DOHH2 (cell line): ENCODE results near the gene PEAK1.
A peak's percentile ranks its signal among the peaks of the same experiment; 100 is the strongest.

ENCODE experiments used
- H3F3A ChIP-seq: fragments of 200-600 bp; sonication (generic), shearing (Covaris generic); 2 replicates; pipeline ENCODE4 v1.6.0; 2016; ENCODE audit warnings: antibody characterized with exemption, mild to moderate bottlenecking; ENCODE audit not compliant: control insufficient read depth, insufficient read depth
- H3K27ac ChIP-seq: fragments of 200-600 bp; sonication (generic); 2 replicates; pipeline ENCODE4 v1.5.1; 2014; ENCODE audit warnings: low read depth, mild to moderate bottlenecking, low read length, moderate library complexity
- H3K27me3 ChIP-seq: fragments of 200-600 bp; sonication (generic); 2 replicates; pipeline ENCODE4 v1.6.1; 2014; ENCODE audit warnings: mild to moderate bottlenecking, low read length, mixed read lengths; ENCODE audit not compliant: control insufficient read depth
- H3K36me3 ChIP-seq: fragments of 200-600 bp; sonication (generic); 2 replicates; pipeline ENCODE4 v1.6.1; 2014; ENCODE audit warnings: mild to moderate bottlenecking, low read length, moderate library complexity, mixed read lengths; ENCODE audit not compliant: control insufficient read depth
- H3K4me1 ChIP-seq: fragments of 200-600 bp; sonication (generic); 2 replicates; pipeline ENCODE4 v1.6.1; 2014; ENCODE audit warnings: mild to moderate bottlenecking, low read length, mixed read lengths; ENCODE audit not compliant: control insufficient read depth
- H3K4me2 ChIP-seq: fragments of 200-600 bp; sonication (generic); 2 replicates; pipeline ENCODE4 v1.6.0; 2014; ENCODE audit warnings: mild to moderate bottlenecking, low read length, moderate library complexity
- H3K4me3 ChIP-seq: fragments of 200-600 bp; sonication (generic); 2 replicates; pipeline ENCODE4 v1.5.1; 2014; ENCODE audit warnings: mild to moderate bottlenecking, low read length, mixed read lengths
- H3K79me2 ChIP-seq: fragments of 200-600 bp; sonication (generic); 2 replicates; pipeline ENCODE4 v1.6.1; 2014; ENCODE audit warnings: mild to moderate bottlenecking, low read length, mixed read lengths; ENCODE audit not compliant: control insufficient read depth
- H3K9me2 ChIP-seq: fragments of 200-600 bp; sonication (generic); replicated peaks from 2 replicates; pipeline ENCODE4 v1.6.1; 2014; ENCODE audit warnings: mild to moderate bottlenecking, low read length, mixed read lengths; ENCODE audit not compliant: control insufficient read depth
- H3K9me3 ChIP-seq: fragments of 200-600 bp; sonication (generic); 2 replicates; pipeline ENCODE4 v1.6.1; 2014; ENCODE audit warnings: antibody characterized with exemption, low read length, mixed read lengths; ENCODE audit not compliant: control insufficient read depth, insufficient read depth
- H4K20me1 ChIP-seq: fragments of 200-600 bp; sonication (generic); 2 replicates; pipeline ENCODE4 v1.6.0; 2014; ENCODE audit warnings: low read depth, mild to moderate bottlenecking, antibody characterized with exemption, low read length, moderate library complexity; ENCODE audit not compliant: control insufficient read depth, insufficient read depth
- EZH2phosphoT487 ChIP-seq: fragments of 200-600 bp; sonication (generic); IDR thresholded peaks from 2 replicates; pipeline ENCODE4 v1.6.1; 2017; ENCODE audit warnings: borderline replicate concordance, mild to moderate bottlenecking, antibody characterized with exemption, low read length, moderate library complexity, mixed read lengths
- TF ChIP-seq, protein P1 (sequence below): fragments of 200-600 bp; sonication (generic); IDR thresholded peaks from one replicate; pipeline ENCODE4 v1.5.1; 2014; ENCODE audit warnings: antibody characterized with exemption, mild to moderate bottlenecking, low read depth, low read length; ENCODE audit not compliant: poor library complexity, severe bottlenecking

Gene PEAK1

DNA sequence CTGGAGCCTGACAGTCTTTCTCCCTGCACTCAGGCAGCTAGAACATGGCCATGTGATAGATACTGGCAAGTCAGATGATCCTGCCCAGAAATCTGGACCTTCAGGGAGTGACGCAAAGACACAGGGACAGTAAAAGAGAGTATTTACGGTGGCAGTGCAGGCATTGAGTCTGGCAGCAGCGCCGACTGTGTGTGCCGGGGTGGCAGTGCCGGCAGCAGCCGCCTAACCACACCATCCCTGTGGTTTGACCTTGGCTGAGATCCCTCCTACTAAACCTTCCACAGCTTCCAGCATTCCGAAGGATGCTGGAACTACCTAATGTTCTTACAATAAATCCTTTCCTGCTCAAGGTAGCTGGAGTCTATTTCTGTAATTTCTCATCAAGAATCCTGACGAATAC lies 344.4 kb downstream of the PEAK1 start:
- H3K9me2 ChIP-seq = no peaks in the 10 kb centered on the region
- no peaks in the 10 kb centered on the region for H3F3A ChIP-seq
- H3K79me2 ChIP-seq = peaks cover under 1% of the 10 kb centered on the region
- H3K9me3 ChIP-seq = no peaks in the 10 kb centered on the region
- H3K27ac ChIP-seq = no peak overlapping the region
- H3K4me1 ChIP-seq = peaks cover 5% of the 10 kb centered on the region
- no peak overlapping the region for H3K4me3 ChIP-seq
- H3K27me3 ChIP-seq = no peaks in the 10 kb centered on the region
- TF ChIP-seq EZH2phosphoT487 = no peak
- TF ChIP-seq, protein P1, sequence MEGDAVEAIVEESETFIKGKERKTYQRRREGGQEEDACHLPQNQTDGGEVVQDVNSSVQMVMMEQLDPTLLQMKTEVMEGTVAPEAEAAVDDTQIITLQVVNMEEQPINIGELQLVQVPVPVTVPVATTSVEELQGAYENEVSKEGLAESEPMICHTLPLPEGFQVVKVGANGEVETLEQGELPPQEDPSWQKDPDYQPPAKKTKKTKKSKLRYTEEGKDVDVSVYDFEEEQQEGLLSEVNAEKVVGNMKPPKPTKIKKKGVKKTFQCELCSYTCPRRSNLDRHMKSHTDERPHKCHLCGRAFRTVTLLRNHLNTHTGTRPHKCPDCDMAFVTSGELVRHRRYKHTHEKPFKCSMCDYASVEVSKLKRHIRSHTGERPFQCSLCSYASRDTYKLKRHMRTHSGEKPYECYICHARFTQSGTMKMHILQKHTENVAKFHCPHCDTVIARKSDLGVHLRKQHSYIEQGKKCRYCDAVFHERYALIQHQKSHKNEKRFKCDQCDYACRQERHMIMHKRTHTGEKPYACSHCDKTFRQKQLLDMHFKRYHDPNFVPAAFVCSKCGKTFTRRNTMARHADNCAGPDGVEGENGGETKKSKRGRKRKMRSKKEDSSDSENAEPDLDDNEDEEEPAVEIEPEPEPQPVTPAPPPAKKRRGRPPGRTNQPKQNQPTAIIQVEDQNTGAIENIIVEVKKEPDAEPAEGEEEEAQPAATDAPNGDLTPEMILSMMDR = no peak
- no peaks in the 10 kb centered on the region for H4K20me1 ChIP-seq
- no peaks in the 10 kb centered on the region for H3K36me3 ChIP-seq
- no peak overlapping the region for H3K4me2 ChIP-seq

DNA sequence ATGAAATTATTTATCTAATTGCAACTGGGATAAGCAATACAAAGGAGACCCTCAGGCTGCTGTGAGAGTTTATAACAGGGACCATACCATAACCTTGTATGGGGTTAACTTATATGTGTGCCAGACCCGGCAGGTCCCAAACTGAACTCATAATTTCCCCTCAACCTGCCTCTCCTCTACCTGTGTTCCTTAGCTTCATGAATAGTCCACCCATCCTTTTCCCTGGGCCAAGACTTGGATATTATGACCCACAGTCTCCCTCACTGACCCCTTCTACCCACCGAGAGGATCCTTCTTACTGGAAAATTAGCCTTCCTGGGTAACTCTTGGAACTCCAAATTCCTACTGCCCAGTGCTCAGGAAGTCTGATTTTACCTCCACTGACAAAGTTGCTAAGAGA lies 345.6 kb downstream of the PEAK1 start:
- Histone ChIP-seq H3K36me3 (peaks cover 4% of the 10 kb centered on the region), H3K27ac (no peak overlapping the region), H3K4me1 (peaks cover 11% of the 10 kb centered on the region), H3K27me3 (no peaks in the 10 kb centered on the region), H3F3A (no peaks in the 10 kb centered on the region), H3K9me2 (no peaks in the 10 kb centered on the region), H3K9me3 (no peaks in the 10 kb centered on the region), H3K79me2 (peaks cover 12% of the 10 kb centered on the region), H3K4me2 (no peak overlapping the region), H4K20me1 (0 out of 2 replicates have a peak, but pooled peaks cover 2% of the 10 kb centered on the region), H3K4me3 (no peak overlapping the region)
- no peak for TF ChIP-seq EZH2phosphoT487
- TF ChIP-seq, protein P1 = no peak

DNA sequence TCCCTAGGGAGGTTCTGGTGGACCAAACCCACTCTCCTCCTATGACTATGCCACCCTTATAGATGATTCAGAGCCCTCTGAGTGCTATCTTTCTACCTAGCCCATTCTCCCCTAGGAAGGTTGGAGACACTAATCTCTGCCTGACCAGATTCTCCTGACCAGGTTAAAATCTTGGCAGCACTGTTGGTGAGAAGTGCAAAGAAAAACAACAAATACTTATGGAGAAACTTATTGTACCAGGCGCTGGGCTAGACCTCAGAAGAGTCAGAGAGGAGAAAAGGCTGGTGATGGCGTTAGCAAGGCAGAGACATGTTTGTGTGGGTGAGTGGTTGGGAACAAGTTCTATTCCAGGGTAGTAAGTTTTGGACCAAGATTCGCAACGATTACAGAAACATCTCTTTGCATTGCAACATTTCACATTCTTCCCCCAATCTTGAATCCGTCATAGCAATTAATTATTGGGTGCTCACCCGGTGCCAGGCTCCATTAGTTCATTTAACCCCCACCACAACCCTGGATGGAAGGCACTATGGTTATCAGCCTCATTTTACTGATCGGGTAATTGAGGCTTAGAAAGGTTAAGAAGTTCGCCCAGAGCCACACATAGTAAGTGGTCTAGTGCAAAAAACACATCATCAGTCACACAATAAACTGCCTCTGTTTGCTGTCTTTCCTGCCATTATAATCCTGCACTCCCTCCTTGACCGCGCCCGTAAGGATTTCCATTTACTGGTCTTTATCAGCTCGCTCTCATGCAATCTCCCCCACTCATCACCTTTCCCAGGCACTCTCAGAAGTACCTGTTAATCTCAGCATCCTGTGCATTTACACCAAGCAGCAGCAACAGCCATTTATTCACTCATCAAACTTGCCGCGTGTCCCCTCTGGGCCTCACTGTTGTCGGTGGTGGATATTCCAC lies 348.3 kb downstream of the PEAK1 start:
- Histone ChIP-seq H3K9me2 (no peaks in the 10 kb centered on the region), H3K79me2 (peaks cover 40% of the 10 kb centered on the region), H3K27ac (no peak overlapping the region), H3K4me2 (peak overlapping the region; percentile 79), H3K4me3 (peak overlapping the region; percentile 80), H4K20me1 (peaks cover 9% of the 10 kb centered on the region; the same call in 1 of the 2 replicates), H3K4me1 (peaks cover 34% of the 10 kb centered on the region), H3K27me3 (no peaks in the 10 kb centered on the region), H3K9me3 (no peaks in the 10 kb centered on the region), H3F3A (no peaks in the 10 kb centered on the region), H3K36me3 (peaks cover 19% of the 10 kb centered on the region)
- TF ChIP-seq, protein P1 = no peak
- no peak for TF ChIP-seq EZH2phosphoT487
